HT1080 (cell line): ENCODE measurements around the gene ARHGAP44. TPM values are rescaled to one million over a fixed set of nuclear protein-coding genes. Genes with fewer than 3 reads are reported as not detected.

Experiments used
- DNase-seq: peaks from one replicate; pipeline ENCODE4 v3.0.0-alpha.2; 2015; ENCODE audit warnings: low read depth
- polyA plus RNA-seq, 2 experiments: library from polyadenylated mRNA; depleted of rRNA; stranded (reverse); fragments of >200 nt; gene quantifications; 2 replicates each; pipeline ENCODE4 v1.2.3, GENCODE V29; 2015
- total RNA-seq: library from RNA; depleted of rRNA; stranded (reverse); fragments of >200 nt; shearing (Covaris generic); gene quantifications from 2 replicates; pipeline ENCODE4 v1.2.3, GENCODE V29; 2014; rRNA removed

Gene ARHGAP44, protein sequence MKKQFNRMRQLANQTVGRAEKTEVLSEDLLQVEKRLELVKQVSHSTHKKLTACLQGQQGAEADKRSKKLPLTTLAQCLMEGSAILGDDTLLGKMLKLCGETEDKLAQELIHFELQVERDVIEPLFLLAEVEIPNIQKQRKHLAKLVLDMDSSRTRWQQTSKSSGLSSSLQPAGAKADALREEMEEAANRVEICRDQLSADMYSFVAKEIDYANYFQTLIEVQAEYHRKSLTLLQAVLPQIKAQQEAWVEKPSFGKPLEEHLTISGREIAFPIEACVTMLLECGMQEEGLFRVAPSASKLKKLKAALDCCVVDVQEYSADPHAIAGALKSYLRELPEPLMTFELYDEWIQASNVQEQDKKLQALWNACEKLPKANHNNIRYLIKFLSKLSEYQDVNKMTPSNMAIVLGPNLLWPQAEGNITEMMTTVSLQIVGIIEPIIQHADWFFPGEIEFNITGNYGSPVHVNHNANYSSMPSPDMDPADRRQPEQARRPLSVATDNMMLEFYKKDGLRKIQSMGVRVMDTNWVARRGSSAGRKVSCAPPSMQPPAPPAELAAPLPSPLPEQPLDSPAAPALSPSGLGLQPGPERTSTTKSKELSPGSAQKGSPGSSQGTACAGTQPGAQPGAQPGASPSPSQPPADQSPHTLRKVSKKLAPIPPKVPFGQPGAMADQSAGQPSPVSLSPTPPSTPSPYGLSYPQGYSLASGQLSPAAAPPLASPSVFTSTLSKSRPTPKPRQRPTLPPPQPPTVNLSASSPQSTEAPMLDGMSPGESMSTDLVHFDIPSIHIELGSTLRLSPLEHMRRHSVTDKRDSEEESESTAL
- 0.17 and 1.00 TPM in 2 replicates for total RNA-seq
- 0.90 and 0.98 TPM in 2 replicates for polyA plus RNA-seq (2015; cell fraction: cytosol; rRNA removed)
- polyA plus RNA-seq (2015; cell fraction: nucleus; rRNA removed) = 0.44 and 0.65 TPM in 2 replicates

DNA sequence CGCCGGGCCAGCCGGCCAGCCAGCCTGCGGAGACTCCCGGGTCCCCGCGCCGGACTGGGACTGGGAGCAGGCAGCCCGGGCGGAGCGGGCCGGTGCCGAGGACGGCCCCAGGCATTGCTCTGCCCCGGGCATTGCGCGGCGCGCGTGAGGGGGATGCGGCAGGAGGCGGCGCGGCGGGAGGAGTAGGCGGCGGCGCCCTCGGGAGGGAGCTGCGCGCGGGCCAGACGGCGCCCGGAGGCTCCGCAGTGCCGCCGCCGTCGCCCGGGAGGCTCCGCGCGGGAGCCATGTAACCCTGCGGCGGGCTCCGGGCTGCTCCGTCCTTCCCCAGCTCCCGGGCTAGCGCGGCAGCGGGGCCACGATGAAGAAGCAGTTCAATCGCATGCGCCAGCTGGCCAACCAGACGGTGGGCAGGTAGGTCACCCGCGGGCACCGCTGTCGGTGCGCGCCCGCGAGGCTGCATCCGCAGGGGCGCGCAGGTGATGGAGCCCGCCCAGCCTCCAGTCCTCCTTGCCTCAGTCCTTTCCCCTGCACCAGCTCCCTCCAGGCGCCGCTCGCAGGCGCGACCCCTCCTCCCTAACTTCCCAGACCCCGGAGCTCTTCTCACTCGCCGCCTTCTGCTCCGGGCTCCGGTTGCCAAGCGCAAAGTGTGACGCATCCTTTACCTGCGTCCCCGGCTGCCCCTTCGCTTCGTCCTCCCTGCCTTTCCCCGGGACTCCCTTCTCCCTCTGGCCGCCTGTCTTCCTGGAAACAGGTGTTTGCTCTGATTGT lies at the start of gene ARHGAP44:
Gene ARHGAP44, plus strand, starts transcription at position 18 of the 768 bp plus-strand sequence. Its CDS starts 341 bp downstream, at position 359.
- no peak for DNase-seq

DNA sequence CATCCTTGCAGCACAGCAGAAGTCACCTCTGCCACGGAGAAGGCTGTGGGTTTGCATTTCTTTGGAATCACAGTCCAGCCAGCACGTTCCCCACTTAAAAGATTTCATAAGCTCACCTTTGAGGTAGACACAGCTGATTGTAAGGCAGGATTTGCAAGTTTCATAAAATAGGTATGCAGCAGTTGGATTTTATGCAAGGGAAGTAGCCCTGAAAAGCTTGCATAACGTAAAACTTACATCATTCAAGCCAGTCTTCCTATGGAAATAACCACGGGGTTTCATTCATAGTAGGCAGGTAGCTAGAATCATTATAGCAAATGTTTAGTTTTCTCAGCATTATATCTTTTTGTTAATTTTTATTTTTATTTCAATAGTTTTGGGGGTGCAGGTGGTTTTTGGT lies 49.8 kb upstream of the ARHGAP44 start:
- no peak for DNase-seq

DNA sequence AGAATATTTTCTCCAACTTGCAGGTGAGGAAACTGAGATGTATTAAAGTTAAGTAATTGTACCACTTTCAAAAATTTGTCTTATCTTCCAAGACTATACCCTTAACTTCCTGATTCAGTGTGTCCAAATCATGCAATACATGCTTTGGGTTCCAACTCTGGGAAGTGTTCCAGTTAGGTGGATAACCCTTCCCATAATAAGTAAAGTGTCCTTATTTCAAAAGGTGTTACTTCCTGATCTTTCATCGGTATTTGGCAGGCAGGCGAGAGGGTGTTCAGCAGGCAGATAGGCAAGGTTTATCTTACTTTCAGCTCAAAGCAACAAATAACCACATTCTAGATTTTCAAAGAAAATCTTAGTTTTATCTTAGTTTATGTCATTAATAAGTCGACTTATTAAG lies 46.3 kb upstream of the ARHGAP44 start:
- DNase-seq = no peak

DNA sequence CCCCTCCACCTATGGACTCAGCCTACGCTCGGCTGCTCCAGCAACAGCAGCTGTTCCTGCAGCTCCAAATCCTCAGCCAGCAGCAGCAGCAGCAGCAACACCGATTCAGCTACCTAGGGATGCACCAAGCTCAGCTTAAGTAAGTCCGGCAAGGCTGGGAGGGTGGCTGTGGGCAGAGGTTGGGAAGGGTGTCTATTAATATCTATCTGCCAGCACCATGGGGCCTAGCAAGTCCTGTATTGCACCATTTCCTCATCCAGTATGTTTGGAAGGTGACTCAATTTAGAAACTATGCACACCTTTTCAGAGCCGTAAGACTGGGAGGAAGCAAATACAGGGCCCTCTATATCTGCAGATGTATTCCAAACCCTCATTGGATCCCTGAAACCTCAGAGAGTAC lies 45.0 kb upstream of the ARHGAP44 start:
- DNase-seq = peak; percentile 5

DNA sequence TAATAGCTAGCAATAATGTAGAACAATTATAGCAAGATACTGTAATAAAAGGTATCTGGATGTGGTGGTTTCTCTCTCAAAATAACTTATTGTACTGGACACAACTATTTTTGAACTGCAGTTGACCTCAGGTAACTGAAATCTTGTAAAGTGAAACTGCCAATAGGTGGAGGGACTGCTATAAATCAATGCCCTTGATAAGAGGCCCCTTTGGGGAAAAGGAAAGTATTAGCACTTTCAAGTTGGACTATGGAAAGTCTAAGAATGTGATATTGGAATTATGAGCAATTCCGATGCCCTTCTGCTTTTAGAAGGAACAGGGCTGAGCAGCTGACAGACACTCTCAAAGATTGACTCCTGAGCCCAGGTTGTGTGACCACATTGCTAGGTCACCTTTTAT lies 44.5 kb upstream of the ARHGAP44 start:
- no peak for DNase-seq

DNA sequence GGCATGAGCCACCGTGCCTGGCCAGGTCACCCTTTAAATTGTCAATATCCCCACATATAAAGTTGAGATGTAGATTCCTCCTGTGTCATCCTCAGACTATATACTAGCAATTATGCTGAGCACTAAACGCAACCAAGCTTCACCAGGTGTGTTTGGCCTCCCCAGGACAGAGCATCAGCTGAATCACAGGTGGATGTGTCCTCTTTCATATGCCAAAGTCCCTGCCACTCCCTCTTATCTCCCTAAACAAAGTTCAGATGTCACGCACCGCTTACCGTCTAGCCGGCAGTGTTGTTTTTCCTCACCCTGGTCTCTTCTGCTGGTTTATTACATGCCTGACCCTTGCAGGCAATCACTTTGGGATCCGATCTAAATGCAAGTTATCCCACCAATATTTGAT lies 43.8 kb upstream of the ARHGAP44 start:
- DNase-seq = no peak

DNA sequence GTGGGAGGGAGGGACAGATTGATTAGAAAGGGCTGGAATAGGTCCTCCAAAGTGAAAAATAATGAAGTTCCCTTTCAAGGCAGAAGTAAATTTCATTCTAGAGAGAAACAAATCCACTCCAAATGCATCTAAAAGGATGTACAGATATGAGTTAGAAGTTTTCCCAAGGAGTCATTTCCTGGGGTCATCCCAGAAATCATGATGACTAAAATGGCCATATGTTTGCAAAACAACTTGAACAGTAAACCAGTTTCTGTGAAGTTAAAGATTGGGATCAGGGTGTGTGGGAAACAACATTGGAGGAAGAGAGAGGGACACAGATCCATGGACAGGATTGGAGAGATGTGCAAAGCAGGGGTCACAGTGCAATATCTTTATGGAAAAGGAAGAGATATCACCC lies 32.5 kb upstream of the ARHGAP44 start:
- DNase-seq = no peak

DNA sequence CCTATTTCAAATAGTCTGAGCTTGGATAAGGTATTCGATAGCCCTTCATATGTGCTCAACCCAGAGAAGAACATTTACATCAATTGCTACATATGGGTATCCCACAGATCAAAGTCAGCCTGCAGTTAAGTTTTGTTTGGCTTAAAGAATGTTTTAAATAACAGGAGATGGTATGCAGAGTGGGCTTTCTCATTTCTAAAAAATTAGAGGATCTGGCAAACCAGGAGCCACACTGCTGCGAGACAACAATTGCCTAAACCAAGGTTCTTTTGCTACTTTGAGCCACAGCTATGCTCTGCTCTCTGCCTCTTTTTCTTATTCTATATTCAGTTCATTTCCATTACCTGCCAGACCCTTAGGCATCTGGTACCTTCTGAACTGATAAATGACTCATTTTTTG lies 30.2 kb upstream of the ARHGAP44 start:
- DNase-seq = no peak

DNA sequence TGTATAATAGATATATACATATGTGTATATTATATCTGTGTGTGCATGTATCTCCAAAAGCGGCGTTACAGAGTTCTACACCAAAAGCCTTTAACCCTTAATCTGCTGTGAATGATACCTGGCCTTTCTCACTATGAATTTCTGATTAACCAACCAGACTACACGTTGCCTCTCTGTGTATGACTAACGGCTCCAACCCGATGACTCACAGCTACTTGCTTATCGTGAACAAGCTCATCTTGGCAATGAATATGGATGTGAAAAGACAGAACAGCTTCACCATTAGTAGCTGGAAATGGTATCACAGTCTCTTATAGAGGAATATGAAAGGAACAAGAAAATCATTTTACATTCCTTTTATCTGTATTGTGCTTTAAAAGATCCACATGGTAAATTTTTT lies 23.8 kb upstream of the ARHGAP44 start:
- peak; percentile 39 for DNase-seq

DNA sequence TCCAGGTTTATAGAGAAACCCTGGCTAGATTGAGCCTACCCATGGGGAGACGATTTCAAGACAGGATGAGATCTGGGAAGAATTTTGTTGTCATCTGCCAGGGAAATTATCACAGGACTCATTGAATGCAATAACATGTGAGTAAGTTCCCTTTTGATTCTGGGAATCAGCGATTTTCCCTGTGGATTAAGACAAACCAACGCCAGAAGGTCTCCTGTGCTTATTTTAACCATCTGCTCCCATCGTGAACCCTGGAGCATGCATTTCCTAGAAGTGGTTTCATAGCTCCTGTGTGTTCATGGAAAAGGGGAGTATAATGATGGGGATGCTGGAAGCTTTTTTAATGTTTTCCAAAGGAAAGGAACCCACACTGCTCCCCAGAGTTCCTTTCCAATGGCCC lies 21.0 kb upstream of the ARHGAP44 start:
- DNase-seq = no peak

DNA sequence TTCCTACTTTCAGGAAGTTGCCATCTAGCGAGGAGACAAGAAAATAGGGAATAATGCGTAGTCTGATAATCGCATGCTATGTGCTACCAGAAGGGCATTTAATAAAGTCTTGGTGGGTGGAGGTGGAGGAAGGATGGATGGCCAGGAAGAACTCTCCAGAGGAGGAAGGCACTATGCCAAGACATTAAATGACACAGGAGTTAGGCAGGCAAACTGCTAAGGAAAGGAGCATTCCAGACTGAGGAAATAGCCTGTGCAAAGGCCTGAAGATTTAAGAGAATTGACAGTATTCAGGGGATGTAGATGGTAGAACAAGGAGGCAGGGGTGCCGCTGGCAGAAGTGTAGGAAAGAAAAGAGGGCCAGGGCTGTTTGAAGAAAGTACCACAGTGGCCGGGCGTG lies 19.3 kb upstream of the ARHGAP44 start:
- no peak for DNase-seq

DNA sequence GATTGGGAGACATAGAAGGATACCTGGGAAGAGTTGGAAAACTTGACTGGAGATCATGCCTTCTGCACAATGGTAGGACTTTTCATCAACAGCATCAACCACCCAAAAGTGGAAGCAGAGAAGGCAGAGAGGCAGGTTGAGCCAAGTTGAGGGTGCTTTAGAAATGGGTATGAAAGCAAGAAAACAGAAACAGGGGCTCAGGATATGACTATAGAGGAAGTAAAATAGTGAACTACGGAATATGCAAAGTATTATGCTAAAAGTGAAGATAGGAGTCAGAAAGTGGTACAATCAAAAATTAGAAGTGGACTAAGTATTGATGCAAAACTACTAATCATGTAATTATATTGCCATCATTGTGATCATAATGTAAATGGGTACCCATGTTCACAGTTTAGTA lies 16.1 kb upstream of the ARHGAP44 start:
- DNase-seq = no peak

DNA sequence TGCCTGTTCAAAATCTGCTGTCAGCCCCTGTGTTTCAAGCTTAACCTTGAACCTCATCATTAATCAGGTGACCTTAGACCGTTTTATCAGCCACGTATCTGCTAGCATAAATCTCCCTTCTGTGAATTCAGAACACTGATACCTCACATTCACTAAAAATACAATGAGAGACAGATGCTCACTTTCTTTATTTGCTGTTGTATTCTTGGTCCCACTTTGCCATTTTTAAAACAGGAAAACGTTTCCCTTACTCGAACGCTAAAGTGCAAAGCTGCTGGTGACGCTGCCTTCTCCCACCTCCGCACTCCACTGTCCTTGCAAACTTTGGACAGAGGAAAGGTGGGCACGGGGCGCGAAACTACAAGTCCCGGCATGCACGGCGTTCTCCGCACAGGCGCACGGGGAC lies 220 bp upstream of the ARHGAP44 start:
- peak; percentile 23 for DNase-seq

DNA sequence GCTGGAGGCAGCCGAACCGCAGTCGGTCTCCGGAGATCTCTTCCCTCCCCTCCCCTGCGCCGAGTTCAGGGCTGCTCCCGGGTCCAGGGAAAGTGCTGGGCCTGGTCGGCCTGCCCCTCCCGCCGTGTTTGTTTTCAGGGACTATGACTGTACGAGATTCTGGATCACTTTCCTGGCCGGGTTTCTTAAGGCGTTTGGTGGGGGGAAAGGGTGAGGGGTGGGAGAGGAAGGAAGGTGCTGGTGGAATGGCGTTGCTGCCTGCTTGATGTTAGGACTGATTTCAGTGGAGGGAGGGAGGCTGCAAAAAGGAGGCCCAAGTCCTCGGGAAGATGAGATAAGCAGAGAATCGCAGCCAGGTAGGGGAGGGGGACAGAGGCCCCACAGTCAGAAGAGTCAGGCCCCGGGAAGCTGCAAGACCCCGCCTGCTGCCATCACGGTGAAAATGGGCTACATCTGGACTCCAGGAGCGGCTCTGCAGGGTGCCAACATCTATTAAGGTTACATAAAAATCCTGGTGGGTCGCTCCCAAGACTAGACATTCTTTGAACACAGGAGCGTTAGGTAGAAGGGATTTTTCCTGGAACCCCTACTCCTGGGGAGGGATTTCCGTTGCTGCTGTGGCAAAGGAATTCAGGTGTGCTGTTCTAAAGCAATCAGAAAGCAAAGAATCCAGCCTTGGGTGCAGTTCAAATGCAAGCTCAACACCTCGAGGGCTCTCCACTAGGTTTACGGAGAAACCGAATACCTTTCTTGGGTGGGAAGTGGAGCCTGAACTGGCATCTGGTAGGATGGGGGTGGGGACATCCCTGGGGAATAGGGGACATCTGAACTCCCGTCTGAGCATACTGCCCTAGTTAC lies 1.2 kb downstream of the ARHGAP44 start:
- no peak for DNase-seq

DNA sequence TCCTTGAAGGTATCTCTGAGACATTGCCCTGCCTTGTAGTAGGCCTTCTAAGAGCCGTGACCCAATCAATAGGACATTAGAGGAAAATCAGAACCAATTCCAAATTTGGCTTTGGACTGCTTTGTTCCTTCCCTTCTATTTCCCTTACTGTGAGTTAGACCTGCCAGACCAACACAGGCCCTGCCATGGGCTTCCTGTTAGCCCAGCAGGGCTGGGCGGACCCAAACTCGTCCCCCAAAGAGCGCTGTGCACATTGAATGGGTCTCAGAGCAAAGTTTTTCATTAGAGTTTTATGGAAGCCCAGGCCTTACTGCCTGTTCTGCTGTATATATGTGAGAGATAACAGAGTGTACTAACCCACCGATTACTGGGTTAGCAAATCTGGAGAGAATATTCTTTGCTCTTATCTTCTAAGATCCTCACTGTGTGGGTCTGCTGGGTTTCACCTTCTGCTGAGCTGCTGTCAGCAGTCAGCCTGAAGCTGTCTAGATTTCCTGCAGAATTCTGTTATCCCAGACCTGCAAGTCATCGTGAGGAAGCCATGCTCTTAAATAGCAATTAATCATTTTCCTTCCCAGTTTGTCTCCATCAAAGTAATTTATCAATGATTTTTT lies 5.7 kb downstream of the ARHGAP44 start:
- DNase-seq = no peak

DNA sequence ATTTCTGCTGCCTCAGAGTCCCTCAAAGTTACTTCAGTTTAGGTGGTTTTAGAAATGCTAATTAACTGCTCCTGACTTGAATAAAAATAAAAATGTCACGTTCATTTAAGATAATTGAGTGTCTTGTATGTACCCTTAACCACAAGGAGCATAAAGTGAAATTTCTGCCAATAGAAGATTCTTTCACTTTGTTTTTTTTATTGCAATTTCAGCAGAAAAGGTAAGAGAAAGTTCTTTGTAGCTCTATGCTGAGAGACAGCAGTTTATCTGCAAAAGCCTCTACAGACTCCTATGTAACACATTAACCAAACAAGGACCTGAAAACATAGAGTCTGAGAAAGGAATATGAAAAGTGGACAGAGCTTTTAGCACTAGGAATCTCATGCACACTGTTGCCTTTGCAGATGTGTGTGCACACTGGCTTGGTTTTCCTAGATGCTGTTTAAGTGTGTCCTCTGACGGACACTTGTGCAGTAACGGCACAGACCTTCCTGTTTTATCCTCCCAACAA lies 11.6 kb downstream of the ARHGAP44 start:
- no peak for DNase-seq

DNA sequence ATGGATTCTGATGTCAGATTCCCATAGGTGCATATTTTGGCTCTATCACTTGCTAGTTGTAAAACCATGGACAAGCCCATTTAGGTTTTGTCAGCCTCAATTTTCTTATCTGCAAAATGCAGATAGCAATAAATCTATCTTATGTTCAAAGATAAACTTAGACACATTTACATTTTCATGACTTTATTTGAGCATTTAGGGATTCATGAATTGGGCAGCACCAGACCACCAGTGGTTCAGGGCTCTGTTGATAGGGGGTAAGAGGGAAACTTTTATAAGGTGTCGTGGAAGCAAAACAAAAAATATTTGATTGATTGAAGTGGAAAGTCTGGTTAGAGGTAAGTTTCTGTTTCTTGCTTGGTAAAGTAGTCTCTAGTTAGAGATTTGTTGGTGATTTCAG lies 17.3 kb downstream of the ARHGAP44 start:
- no peak for DNase-seq

DNA sequence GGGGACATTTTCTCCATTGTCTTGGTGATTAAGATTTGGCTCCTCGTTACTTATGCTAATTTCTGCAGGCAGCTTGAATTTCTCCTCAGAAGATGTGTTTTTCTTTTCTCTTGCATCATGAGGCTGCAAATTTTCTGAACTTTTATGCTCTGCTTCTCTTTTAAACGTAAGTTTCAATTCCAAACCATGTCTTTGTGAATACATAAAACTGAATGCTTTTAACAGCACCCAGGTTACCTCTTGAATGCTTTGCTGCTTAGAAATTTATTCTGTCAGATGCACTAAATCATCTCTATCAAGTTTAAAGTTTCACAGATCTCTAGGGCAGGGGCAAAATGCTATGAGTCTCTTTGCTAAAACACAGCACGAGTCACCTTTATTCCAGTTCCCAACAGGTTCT lies 19.4 kb downstream of the ARHGAP44 start:
- no peak for DNase-seq

DNA sequence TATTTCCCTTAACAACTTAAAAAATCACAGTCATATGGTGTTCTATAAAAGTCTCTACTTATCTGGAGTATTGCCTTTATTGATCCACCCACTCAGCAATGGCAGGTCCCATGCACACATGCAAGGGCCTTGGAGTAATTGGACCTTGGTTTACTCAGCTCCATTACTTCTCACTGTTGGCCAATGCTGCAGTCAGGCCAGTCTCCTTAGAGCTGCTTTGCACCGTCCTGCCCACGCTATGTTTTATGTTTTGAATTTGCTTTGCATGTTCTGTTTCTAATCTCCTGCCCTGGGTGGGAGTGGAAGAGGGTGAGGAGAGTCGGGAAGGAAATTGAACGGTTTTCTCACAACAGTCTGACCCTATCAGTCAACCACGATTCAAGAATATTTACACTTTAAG lies 23.6 kb downstream of the ARHGAP44 start:
- no peak for DNase-seq

DNA sequence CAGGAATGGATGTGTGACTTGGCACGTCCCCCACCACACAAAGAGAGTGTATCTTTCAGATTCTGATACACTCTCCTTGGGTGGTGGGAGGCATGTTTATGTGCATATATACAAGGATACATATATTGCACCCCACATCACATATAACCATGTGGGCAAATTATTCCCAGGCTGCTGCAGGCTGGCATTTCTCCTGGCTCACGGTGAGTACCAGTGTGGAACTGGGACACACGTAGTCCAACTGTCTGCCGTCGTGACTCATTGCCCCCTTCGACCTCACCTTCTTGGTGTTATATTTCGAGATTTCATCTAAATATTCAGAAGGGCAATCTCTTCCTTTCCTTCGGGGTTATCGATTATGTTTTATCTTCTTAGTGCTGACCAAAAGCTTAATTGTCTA lies 24.4 kb downstream of the ARHGAP44 start:
- DNase-seq = no peak
